ENCODE results near the gene KRIT1.
"Not testable (repeated sequence)": the region's sequence is repeated elsewhere in the genome, so short reads cannot be mapped to it uniquely, and the experiment has no call there.

Gene KRIT1

DNA sequence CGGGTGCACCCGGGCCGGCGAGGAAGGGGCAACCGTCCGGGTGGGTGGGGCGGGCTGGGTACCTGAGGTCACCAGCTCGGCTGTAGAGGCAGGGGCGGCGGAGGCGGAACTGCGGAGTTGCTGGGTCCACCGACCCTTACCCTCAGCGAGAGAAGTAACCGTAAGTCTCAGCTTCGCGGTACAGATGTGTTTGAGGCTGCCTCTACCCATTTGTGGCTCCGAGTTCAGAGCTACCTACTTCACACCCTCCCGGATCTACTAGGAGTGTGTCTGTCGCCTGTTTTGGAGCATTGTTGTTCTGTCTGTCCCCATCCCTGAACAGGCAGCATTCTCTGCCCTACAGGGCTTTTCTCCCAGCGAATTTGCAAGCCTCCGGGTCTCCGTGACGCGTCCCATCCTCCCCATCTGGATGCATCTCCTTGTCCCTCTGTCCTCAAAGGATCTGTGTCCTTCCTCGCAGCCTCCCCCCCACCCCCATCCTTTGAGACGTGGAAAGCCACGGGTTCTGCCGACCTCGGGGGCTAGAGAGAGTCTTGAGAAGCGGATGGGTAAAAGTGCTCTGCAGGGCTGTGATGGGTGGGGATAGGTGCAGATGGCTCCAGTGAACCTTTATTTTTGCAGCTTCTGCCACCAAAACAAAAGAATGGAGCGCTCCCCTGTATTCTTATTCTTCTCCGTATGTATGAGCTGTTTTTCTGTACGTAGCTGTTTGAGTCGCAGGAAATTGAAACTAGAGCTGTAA, 817 bp upstream of the KRIT1 start:
- no peak for DNase-seq (ENCODE audit: low read depth)

DNA sequence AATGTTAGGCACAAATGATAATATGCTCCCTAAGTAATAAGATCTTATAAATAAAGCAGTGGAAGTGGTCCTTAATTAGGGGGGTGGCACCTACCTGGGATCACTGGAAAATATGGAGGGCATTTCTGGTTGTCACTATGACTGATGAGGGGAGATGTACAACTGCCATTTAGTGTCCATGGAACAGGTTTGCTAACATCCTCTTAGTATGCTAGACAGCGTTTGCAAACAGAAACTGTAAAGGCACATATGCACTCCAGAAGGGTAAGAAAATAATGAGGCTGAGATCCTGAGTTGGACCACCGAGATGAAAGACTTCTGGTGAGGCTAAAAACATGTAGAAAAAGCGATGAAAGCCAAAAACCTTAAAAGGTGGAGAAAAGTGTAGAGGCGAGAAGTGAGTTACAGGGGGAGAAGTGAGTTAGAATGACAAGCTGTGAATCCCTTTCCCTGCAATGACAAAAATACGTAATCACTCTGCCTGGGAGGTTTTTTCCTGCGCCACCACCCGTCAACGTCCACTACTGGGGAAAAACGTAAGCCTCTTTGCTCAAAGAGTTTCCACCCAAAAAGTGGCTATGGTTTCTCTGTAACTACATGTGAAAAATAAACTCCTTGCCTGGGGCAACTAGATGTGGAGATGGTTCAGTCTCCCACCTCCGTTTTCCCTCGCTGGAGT, 767 bp downstream of the KRIT1 start:
- DNase-seq (ENCODE audit: low read depth): no peak

DNA sequence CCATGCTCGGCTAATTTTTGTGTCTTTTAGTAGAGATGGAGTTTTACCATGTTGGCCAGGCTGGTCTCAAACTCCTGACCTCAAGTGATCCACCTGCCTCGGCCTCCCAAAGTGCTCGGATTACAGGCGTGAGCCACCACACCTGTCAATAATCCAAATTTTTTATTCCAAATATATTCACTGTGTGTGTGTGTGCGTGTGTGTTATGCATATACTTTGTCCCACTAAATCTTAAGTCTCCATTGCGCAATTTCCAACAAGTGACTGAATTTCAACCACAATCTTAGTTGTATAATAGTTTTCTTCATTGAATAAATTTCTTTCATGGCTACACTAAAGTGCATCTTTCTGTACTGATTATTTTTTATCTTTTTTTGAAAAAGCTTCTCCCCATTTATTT, 2.7 kb downstream of the KRIT1 start:
- DNase-seq (ENCODE audit: low read depth): no peak

DNA sequence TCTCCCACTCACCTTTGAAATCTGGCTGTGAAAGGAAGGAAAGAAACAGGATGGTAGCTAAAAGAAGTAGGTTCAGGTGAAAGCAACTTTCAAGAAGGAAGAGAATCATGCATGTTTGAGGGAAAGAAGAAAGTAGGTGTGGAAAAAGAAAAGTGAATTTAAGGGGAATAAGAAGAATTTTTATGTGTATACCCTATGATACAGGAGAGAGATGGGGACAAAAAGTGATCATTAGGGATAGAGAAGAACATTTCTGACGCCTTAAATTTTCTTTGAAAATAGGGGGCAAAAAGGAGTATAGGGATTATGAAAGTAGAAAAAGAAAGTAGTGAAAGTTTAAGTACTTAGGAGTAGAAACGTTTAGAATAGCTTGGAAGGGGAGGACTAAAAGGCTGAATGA, 15.2 kb downstream of the KRIT1 start:
- DNase-seq (ENCODE audit: low read depth): no peak

DNA sequence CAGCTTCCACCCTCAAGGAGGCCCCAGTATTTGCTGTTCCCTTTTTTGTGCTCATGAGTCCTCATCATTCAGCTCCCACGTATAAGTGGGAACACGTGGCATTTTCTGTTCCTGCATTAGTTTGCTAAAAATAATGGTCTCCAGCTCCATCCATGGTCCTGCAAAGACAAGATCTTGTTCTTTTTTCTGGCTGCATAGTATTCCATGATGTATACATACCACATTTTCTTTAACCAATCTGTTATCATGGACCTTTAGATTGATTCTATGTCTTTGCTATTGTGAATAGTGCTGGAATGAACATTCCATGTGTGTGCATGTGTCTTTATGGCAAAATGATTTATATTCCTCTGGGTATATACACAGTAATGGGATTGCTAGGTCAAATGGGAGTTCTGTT, 17.0 kb downstream of the KRIT1 start:
- no peak for DNase-seq (ENCODE audit: low read depth)

DNA sequence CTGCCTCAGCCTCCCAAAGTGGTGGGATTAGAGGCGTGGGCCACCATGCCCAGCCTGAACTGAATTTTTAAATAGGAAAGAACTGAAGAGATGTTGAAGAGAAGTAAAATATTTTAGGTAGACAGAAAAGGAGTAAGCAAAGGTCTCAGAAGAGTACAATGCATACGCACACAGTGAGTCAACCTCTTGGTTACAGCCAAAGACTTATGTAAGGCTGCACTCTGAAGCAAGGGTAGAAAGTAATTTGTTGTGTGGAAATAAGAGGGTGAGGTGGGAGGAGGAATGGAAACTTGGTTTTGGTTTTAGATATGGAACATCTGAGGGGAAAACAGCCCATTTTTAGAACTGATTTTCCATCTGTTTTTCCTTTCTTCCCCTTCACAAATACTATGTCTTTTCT, 17.6 kb downstream of the KRIT1 start:
- no peak for DNase-seq (ENCODE audit: low read depth)

DNA sequence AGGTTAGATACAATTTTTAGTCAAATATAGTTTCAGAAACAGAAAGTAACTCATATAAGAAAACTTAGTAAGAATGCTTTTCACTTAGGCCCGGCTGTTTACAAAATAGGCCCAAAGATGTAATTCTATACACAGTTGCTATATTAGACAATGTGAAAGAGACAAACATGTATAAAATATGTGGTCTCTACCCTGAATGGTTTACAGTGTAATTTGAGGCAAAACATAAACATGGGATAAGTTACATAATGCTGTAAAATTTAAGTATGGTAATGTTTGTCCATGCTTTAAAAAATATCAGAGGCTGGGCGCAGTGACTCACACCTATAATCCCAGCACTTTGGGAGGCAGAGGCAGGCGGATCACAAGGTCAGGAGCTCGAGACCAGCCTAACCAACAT, 18.7 kb downstream of the KRIT1 start:
- no peak for DNase-seq (ENCODE audit: low read depth)

DNA sequence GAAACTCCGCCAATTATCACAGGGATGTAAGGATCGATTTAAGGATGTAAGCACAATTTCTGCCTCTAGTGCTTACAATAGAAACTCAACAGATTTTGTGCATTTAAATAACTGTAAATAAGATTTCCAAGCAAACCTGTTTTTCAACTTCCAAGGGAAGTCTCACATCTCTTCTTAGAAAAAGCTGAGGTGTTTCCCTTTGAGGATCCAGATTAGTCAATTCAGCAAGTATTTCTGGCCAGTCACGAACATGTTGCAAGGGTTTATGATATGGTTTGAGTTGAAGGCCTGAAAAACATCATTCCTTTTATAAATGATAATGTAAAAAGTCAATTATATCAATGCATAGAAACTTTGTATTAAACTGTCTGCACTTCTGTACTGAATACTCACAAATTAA, 23.9 kb downstream of the KRIT1 start:
- no peak for DNase-seq (ENCODE audit: low read depth)

DNA sequence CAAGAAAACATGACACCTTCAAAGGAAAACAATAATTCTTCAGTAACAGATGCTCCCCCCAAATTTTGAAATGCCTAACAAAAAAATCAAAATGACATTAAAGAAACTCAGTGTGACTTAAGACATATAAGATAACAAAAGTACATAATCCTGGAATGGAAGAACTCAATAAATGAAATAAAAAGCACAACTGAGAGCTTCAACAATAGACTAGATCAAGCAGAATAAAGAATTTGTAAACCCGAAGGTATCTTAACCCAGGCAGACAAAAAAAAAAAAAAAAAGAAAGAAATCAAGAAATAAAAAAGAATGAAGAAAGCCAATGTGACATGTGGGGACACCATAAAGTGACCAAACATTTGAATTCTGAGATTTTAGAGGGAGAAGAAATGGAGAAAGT, 39.0 kb downstream of the KRIT1 start:
- DNase-seq (ENCODE audit: low read depth): no peak

DNA sequence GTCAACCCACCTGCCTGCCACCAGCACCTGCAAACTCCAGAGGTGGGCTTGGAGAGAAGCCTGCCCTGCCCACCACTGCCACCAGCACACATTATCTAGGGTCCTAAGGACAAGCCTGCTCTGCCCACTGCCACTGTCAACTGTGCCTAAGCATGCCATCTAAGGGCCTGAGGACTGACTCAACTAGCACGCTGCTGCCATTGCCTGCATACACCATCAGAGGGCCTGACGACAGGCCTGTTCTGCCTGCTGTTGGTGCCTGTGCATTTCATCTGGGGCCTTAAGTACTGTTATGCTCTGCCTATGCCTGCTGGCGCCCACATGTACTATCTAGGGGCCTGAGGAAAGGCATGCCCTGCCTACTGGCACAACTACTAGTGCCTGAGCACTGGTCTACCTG, 39.7 kb downstream of the KRIT1 start:
- DNase-seq (ENCODE audit: low read depth): no peak

DNA sequence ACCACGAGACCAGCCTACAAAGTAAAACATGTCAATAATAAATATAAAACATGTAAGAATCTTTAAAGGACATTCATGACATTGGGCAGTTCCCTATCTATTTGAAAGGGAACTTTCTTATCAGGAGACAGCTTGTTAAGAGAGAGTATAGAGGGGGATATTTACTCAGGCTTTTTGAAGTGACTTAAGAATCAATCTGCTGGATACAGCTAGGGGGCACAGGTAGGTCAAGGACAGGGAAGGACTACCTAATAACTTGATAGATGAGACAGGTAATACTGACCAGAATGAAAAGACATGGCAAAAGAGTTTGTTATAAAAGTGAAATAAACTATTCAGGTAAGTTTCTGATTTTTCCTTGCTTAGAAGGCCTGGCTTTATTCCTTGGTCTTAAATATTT, 44.9 kb downstream of the KRIT1 start:
- DNase-seq (ENCODE audit: low read depth): no peak

DNA sequence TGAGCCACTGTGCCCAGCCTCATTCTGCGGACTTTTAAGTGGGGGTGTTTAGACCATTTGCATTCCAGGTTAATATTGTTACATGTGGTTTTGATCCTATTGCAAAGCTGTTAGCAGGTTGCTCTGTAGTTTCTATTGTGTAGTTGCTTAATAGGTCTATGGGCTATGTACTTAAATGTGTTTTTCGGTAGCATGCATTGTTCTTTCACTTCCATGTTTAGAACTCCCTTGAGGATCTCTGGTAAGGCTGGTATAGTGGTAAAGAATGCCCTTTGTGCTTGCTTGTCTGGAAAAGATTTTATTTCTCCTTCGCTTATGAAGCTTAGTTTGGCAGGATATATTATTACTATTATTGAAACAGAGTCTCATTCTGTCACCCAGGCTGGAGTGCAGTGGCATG, 53.4 kb downstream of the KRIT1 start:
- no peak for DNase-seq (ENCODE audit: low read depth)

DNA sequence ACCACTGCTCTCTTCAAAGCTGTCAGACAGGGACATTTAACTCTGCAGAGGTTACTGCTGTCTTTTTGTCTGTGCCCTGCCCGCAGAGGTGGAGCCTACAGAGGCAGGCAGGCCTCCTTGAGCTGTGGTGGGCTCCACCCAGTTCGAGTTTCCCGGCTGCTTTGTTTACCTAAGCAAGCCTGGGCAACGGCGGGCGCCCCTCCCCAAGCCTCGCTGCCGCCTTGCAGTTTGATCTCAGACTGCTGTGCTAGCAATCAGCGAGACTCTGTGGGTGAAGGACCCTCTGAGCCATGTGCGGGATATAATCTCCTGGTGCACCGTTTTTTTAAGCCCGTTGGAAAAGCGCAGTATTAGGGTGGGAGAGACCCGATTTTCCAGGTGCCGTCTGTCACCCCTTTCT, 56.5 kb downstream of the KRIT1 start:
- not testable (repeated sequence) for DNase-seq (ENCODE audit: low read depth)

DNA sequence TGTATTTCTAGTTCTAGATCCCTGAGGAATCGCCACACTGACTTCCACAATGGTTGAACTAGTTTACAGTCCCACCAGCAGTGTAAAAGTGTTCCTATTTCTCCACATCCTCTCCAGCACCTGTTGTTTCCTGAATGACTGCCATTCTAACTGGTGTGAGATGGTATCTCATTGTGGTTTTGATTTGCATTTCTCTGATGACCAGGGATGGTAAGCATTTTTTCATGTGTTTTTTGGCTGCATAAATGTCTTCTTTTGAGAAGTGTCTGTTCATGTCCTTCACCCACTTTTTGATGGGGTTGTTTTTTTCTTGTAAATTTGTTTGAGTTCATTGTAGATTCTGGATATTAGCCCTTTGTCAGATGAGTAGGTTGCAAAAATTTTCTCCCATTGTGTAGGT, 61.4 kb downstream of the KRIT1 start:
- DNase-seq (ENCODE audit: low read depth): not testable (repeated sequence)

DNA sequence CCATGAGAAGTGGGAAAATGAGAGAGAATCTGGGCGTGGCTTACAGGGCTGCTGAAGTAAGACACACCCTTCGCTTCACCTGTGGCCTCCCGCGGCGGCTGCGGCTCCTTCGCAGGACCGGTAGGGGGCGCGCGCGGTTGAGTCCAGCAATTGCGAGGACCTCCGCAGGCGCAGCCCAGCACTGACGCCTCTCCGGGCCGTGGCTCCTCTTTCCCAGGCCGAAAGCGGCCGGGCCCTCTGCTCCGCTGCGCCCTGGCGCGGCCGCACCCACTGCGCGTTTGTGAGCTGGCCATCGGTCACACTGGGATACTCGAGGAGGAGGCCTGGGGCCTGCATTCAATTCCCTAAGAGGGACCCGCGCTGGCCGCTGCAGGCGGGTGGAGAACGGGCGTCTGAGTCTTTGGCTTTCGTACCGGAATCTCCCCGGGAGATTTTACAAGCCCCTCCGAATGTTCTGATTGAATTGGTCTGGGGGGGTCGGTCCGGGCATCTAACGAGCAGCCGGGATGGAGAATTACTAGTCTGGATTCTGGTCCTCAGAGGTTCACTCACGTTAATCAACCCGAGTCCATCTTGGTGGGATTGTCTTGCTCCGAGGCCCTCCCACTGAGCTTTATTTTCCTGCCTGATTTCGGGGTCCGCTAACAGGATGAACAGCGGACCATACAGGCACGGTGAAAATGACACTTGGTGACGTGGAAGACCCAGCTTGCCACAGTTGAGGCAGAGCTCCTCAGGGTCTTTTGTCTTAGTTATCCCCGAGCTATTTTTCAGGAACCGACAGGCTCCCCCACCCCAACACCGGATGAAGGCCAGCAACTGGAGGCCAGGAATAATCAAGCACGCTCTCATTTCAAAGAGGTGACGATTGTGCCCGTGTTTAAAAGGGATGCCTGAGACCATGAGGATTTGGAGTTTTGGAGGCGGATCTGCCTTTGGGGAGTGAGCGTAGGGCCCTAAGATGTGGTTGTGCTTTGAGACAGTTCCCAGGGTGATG, 66.5 kb downstream of the KRIT1 start, which contains the start of gene LRRD1:
Gene LRRD1, minus strand, starts transcription at position 215 of the 997 bp plus-strand sequence. CDS start 13,940 bp downstream, outside the sequence.
- DNase-seq (ENCODE audit: low read depth): peak; percentile 90

DNA sequence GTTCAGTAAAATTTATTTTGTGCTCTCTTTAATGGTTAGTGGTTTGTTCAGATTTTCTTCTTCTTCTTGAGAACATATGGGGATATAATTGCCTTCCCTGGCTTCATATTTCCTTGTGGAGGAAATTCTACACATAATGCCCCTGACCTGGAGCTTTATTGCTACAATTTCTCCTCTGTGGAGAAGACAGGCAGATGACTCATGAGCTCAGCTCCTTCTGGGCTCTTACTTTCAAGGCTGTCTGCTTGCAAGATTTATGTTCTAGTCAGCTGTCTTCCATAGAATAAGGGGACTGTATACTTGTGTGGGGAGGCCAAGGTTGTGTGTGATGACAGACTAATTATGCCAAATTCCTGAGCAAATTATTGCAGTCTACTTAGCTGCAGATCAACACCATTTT, 68.4 kb downstream of the KRIT1 start:
- no peak for DNase-seq (ENCODE audit: low read depth)

DNA sequence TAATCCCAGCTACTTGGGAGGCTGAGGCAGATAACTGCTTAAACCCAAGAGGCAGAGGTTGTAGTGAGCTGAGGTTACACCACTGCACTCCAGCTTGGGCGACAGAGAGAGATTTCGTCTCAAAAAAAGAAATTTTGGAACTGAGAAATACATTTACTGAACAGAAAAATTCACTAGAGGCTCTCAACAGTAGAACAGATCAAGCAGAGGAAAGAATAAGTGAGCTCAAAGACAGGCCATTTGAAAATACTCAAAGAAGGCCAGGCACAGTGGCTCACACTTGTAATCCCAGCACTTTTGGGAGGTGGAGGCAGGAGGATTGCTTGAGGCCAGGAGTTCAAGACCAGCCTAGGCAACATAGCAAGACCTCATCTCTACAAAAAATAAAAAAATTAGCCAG, 76.2 kb downstream of the KRIT1 start:
- not testable (repeated sequence) for DNase-seq (ENCODE audit: low read depth)

DNA sequence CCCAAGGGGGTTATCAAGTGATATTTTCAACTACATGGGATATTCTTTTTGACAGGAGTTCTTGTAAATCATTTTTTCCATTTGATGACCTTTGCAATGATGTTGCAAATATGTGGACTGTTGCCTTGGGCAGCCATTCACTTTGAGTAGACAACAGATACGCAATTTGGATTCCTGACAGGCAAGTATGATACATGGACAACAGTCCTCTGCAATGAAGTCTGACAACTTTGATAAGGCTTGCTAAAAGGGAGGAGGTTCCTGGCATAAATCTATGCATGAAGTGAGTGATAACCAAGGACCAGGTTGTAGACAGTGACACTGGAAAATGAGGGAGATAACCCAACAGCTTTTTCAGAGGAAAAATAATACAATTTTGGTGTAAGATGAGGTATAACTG, 84.4 kb downstream of the KRIT1 start:
- no peak for DNase-seq (ENCODE audit: low read depth)

DNA sequence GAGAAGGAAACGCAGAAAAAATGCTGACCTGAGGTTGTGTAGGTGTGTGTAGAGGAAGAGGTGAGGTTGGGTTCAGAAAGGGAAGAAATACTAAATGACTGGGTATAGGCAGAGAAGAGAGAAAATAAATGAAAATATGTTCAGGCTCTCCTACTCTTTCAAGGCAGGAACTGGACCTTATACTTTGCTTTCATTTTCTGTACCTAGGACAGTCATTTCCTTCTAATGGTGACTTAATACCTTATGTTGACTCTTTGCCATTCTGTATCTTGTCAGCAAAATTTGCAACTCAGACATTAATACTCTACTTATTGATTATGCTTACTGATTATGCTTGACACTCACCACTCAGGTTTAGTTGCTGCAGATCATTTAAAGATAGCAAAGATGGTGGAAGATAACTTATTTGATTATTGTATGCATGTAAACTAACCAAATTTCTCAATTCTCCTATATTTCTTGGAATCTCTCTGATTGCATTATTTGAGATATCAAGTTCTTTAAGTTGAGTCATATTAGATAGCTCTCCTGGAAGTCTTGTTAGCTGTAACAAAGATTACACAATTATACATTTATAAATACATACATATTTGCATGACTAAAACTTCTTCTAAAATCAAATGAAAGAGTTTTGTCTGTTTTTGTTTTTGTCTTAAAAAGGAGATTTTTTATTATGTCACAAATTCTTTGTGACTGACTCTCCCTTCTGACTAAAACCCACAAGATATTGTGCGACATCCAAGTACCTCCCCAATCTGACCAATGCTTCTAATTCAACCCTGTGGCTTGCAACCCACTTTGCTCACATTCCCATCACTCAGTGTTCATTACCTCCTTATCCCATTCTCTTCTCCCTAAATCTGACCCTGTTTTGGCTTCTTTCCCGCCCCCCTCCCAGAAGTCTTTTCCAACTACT, 86.8 kb downstream of the KRIT1 start:
- no peak for DNase-seq (ENCODE audit: low read depth)

DNA sequence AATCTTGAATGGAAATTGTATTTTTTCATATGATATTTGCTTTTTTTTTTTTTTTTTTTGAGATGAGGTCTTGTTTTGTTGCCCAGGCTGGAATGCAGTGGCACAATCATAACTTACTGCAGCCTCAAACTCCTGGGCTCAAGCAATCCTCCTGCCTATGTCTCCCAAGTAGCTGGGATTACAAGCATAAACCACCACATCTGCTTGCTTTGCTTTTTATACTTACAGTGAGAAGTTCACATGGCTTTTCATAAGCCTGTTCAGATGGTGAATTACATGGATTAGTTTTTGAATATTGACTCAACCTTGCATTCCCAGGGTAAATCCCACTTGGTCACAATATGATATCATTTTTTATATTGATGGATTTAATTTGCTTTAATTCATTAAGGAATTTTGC, 88.7 kb downstream of the KRIT1 start:
- DNase-seq (ENCODE audit: low read depth): no peak

DNA sequence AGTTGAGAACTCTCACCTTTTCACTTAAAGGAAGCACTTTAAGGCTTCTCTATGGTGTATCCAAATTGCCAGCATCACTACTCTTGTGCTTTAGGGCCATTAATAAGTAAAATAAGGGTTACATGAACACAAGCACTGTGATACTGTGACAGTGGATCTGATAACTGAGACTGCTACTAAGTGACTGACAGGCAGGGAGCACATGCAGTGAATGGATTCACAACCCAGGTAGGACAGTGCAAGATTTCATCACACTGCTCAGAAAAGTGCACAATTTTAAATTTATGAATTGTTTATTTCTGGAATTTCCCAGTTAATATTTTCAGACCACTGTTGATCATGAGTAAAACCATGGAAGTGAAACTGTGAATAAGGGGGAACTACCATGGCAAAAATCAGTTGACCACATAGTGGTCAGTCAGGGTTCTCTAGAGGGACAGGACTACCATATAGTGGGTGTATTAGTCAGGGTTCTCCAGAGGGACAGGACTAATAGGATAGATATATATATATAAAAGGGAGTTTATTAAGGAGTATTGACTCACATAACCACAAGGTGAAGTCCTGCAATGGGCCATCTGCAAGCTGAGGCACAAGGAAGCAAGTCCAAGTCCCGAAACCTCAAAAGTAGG, 90.5 kb downstream of the KRIT1 start:
- DNase-seq (ENCODE audit: low read depth): no peak
